ENCODE results near the gene COX5A. TPM values are rescaled to one million over a fixed set of nuclear protein-coding genes. Genes with fewer than 3 reads are reported as not detected.
A peak's percentile ranks its signal among the peaks of the same experiment; 100 is the strongest.

COX5A gene
- total and polyA plus RNA-seq, 2 of the 4 experiments (the other 2 are of a cell fraction): 39.8 to 141 TPM

DNA sequence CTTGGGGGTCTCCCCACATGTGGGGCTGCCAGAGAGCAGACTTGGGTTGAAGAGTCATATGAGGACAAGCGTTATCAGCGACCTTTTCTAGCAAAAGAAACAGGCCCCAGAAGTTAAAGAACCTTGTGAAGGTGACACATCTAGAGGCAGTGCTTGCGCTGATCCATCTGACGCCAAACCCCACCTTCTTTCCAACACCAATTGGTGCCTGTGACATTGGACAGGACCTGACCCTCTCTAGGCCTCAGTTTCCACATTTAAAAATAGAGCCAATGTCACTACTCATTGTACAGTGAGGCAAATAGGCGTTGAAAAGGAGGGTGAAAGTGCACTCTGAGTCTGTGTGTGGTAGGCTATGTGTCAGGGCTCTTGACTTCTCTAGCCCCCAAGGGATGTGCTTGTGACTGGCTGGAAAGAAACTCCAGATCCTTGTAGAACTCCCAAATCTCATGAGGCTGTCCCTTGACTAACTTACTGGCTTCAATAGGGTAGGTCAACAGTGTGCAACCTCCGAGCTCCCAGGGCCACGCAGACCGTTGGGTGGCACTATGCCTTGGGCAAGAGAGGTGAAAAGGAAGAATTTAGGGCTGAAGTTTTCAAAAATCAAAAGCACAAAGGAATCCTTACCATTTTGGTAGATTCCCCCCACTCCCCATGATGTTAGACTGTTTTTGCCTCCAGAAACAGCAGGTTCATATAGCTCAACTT, 30.6 kb downstream of the COX5A start:
- Histone ChIP-seq H3K79me1 (ENCODE audit: low read depth in 1 of 2, low read length in 2 of 2) (peaks cover 23 to 45% of the 10 kb centered on the region in 2 experiments), H3K27ac (ENCODE audit: insufficient read depth, low read length) (peak overlapping the region; percentile 90), H2AFZ (replicated peaks; ENCODE audit: low read length, poor library complexity) (peak overlapping the region; percentile 97), H2AK9ac (replicated peaks; ENCODE audit: low read depth, low read length, poor library complexity) (peak overlapping the region; percentile 86), H3K4ac (ENCODE audit: low read depth, low read length) (peak overlapping the region; percentile 100), H4K8ac (ENCODE audit: low read depth in 2 of 2, low read length in 2 of 2) (peak overlapping the region; percentile 96 to 100), H3K9me3 (ENCODE audit: control insufficient read depth, insufficient read depth, low read length) (no peaks in the 10 kb centered on the region), H3K9me1 (ENCODE audit: insufficient read depth, low read length) (peaks cover 4% of the 10 kb centered on the region), H3K4me2 (ENCODE audit: low read depth, low read length) (peak overlapping the region; percentile 85), H3K36me3 (ENCODE audit: control insufficient read depth, insufficient read depth, low read length) (peaks cover 22% of the 10 kb centered on the region), H3K56ac (ENCODE audit: extremely low read depth, insufficient read depth, low read length) (peak overlapping the region; percentile 89), H3K9ac (ENCODE audit: low read depth, low read length) (peak overlapping the region; percentile 97), H3K4me3 (ENCODE audit: insufficient read depth, low read depth, low read length) (peak overlapping the region; percentile 89), H3K14ac (replicated peaks; ENCODE audit: low read depth, low read length) (peak overlapping the region; percentile 100), H2BK15ac (ENCODE audit: low read depth, low read length) (peak overlapping the region; percentile 55; the same call in 1 of the 3 replicates), H3K23ac (ENCODE audit: low read depth, low read length) (peak overlapping the region; percentile 95), H2BK20ac (ENCODE audit: low read depth, low read length) (0 out of 2 replicates have a peak overlapping the region, but pooled peaks have one; percentile 67), H2AK5ac (ENCODE audit: low read depth, low read length) (peak overlapping the region; percentile 22; the same call in 1 of the 2 replicates), H4K5ac (ENCODE audit: low read depth, low read length) (peak overlapping the region; percentile 99), H2BK120ac (ENCODE audit: low read depth, low read length) (peak overlapping the region; percentile 85), H3K18ac (ENCODE audit: low read depth, low read length) (peak overlapping the region; percentile 92; the same call in 1 of the 2 replicates), H4K91ac (ENCODE audit: insufficient read depth, low read depth, low read length) (peak overlapping the region; percentile 95), H3K27me3 (ENCODE audit: control insufficient read depth, insufficient read depth, low read length) (no peaks in the 10 kb centered on the region), H2BK5ac (ENCODE audit: low read depth, low read length, poor library complexity, severe bottlenecking) (peak overlapping the region; percentile 77), H4K20me1 (ENCODE audit: insufficient read depth, low read length) (peaks cover 10% of the 10 kb centered on the region), H3K4me1 (ENCODE audit: control insufficient read depth, insufficient read depth, low read length) (peaks cover 11% of the 10 kb centered on the region)
- BruUV-seq (replicated peaks): no TSS peak
- POLR2A ChIA-PET (ENCODE audit: unreplicated experiment): interaction anchor here (0.6 kb wide), 1 partner anchor 11 kb away, joined by 3 read pairs; no protein-coding TSS in a partner anchor
- no CpG with 5 or more reads among the region's 8 CpGs for WGBS, 2 experiments (ENCODE audit: extremely low coverage in 2 of 2, insufficient read length in 1 of 2)
- dilution Hi-C loops (cut with HindIII; ENCODE audit: low sequenced_read_pairs, unreplicated experiment): no loop called here
- TF ChIP-seq, protein P1, sequence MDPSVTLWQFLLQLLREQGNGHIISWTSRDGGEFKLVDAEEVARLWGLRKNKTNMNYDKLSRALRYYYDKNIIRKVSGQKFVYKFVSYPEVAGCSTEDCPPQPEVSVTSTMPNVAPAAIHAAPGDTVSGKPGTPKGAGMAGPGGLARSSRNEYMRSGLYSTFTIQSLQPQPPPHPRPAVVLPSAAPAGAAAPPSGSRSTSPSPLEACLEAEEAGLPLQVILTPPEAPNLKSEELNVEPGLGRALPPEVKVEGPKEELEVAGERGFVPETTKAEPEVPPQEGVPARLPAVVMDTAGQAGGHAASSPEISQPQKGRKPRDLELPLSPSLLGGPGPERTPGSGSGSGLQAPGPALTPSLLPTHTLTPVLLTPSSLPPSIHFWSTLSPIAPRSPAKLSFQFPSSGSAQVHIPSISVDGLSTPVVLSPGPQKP (IDR thresholded peaks at IDR 0.05; ENCODE audit: borderline replicate concordance, low read depth, low read length): no peak
- TF ChIP-seq RCOR1 (IDR thresholded peaks at IDR 0.05; ENCODE audit: insufficient replicate concordance, low read length) (no peak), MAZ (IDR thresholded peaks at IDR 0.05; ENCODE audit: borderline replicate concordance, low read depth, low read length) (no peak)
- TF ChIP-seq, protein P2, sequence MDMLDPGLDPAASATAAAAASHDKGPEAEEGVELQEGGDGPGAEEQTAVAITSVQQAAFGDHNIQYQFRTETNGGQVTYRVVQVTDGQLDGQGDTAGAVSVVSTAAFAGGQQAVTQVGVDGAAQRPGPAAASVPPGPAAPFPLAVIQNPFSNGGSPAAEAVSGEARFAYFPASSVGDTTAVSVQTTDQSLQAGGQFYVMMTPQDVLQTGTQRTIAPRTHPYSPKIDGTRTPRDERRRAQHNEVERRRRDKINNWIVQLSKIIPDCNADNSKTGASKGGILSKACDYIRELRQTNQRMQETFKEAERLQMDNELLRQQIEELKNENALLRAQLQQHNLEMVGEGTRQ (IDR thresholded peaks at IDR 0.05; ENCODE audit: low read depth, low read length): no peak
- ATAC-seq (ENCODE audit: low read depth) (peak; percentile 5), DNase-seq (no peak)
- CTCF ChIA-PET: no interaction called here
- intact Hi-C loops (cut with micrococcal nuclease): loop anchor here (5.0 kb wide), 1 partner anchor 65 kb away; the partner anchor contains the start of gene ULK3
- in situ Hi-C loops (cut with MboI; ENCODE audit: low sequenced_read_pairs): no loop called here
